ENCODE results near the gene DDX10.

GRCh38 chr11:108680271-108680670 is 15.4 kb downstream of the DDX10 start:
- TF ChIP-seq CTCF (IDR thresholded peaks at IDR 0.05; ENCODE audit: low read depth, low read length, missing input control) (no peak), ATF3 (IDR thresholded peaks at IDR 0.05) (no peak), HNF4A (conservative IDR thresholded peaks at IDR 0.05) (no peak), MAX (IDR thresholded peaks at IDR 0.05) (no peak), RAD21 (IDR thresholded peaks at IDR 0.05) (no peak), REST (IDR thresholded peaks at IDR 0.05) (no peak), RXRA (IDR thresholded peaks at IDR 0.05) (no peak), YY1 (IDR thresholded peaks at IDR 0.05) (no peak), ZBTB33 (IDR thresholded peaks at IDR 0.05) (no peak), NR2F2 (IDR thresholded peaks at IDR 0.05) (no peak), HNF4G (IDR thresholded peaks at IDR 0.05) (no peak), TAF1 (conservative IDR thresholded peaks at IDR 0.05) (no peak), SP1 (IDR thresholded peaks at IDR 0.05) (no peak)
